PC-9 (cell line): ENCODE measurements around the gene TBC1D14.

Source experiments
- CTCF ChIP-seq: fragments of 200-600 bp; sonication (generic); conservative IDR thresholded peaks from 2 replicates; pipeline ENCODE4 v1.6.1; 2017; ENCODE audit warnings: mixed run types, antibody characterized with exemption, mild to moderate bottlenecking, moderate library complexity
- EZH2 ChIP-seq: fragments of 200-600 bp; sonication (generic); IDR thresholded peaks from 2 replicates; pipeline ENCODE4 v1.8.0; 2017; ENCODE audit warnings: antibody characterized with exemption, low read depth

GRCh38 chr4:7026107-7026506, 116.5 kb downstream of the TBC1D14 start:
- TF ChIP-seq EZH2 (no peak), CTCF (no peak)
